Cardiac muscle cell (in vitro differentiated cells and primary cell): ENCODE measurements around the gene LCN6. TPM values are rescaled to one million over a fixed set of nuclear protein-coding genes. Genes with fewer than 3 reads are reported as not detected.

Source experiments
- DNase-seq, 2 donors: peaks; one replicate each; pipeline versions ENCODE4 v3.0.0 to v3.0.0-alpha.2; 2010 to 2017; ENCODE audit warnings: low read depth in 1 of 2, low spot score in 1 of 2
- H3K27ac ChIP-seq: fragments of 200-600 bp; sonication (generic); 2 replicates; pipeline ENCODE4 v1.5.1; 2016
- H3K27me3 ChIP-seq: fragments of 200-600 bp; sonication (generic); 2 replicates; pipeline ENCODE4 v1.6.0; 2016; ENCODE audit warnings: control low read depth
- H3K36me3 ChIP-seq: fragments of 200-600 bp; sonication (generic); 2 replicates; pipeline ENCODE4 v1.5.1; 2016; ENCODE audit warnings: control low read depth
- H3K4me1 ChIP-seq: fragments of 200-600 bp; sonication (generic); 2 replicates; pipeline ENCODE4 v1.8.1; 2017; ENCODE audit warnings: low read depth, mild to moderate bottlenecking, mixed run types
- H3K4me3 ChIP-seq: fragments of 200-600 bp; sonication (generic); 2 replicates; pipeline ENCODE4 v1.5.1; 2016; ENCODE audit warnings: mild to moderate bottlenecking
- H3K9me3 ChIP-seq: fragments of 200-600 bp; sonication (generic); 2 replicates; pipeline ENCODE4 v1.5.1; 2017; ENCODE audit warnings: low read depth, mild to moderate bottlenecking, control low read depth
- CTCF ChIP-seq: IDR thresholded peaks from 2 replicates; pipeline ENCODE4 v1.5.1; 2012; ENCODE audit warnings: low read depth, mild to moderate bottlenecking, low read length
- polyA plus RNA-seq: library from polyadenylated mRNA; unstranded; fragments of >200 nt; fragmentation: Nextera tagmentation; extraction: Ambion mirVana; gene quantifications from 2 replicates; pipeline ENCODE4 v1.2.1, GENCODE V29; 2016
- total RNA-seq: library from RNA; depleted of rRNA; stranded (reverse); fragments of >200 nt; gene quantifications from 2 replicates; pipeline ENCODE4 v1.2.3, GENCODE V29; 2016

Gene LCN6
- total and polyA plus RNA-seq, 2 experiments from 2014 or later: not detected

GRCh38 chr9:136732444-136733178, 15.7 kb downstream of the LCN6 start:
- no peaks in the 10 kb centered on the region for H3K9me3 ChIP-seq
- no peaks in the 10 kb centered on the region for H3K36me3 ChIP-seq
- no peak for DNase-seq
- no peak for TF ChIP-seq CTCF
- no peaks in the 10 kb centered on the region for H3K27me3 ChIP-seq
- H3K4me1 ChIP-seq: peaks cover 4% of the 10 kb centered on the region
- H3K4me3 ChIP-seq: no peak overlapping the region
- H3K27ac ChIP-seq: no peak overlapping the region

- Histone ChIP-seq H3K4me1 (peaks cover 13% of the 10 kb centered on the region), H3K9me3 (no peaks in the 10 kb centered on the region), H3K4me3 (no peak overlapping the region), H3K36me3 (peaks cover 12% of the 10 kb centered on the region), H3K27me3 (no peaks in the 10 kb centered on the region), H3K27ac (no peak overlapping the region)
- DNase-seq: no peak
- TF ChIP-seq CTCF: no peak
Observed at GRCh38 chr9:136729926-136730325, 18.4 kb downstream of the LCN6 start.

- no peak for DNase-seq
- H3K9me3 ChIP-seq: no peaks in the 10 kb centered on the region
- H3K27me3 ChIP-seq: no peaks in the 10 kb centered on the region
- no peak overlapping the region for H3K27ac ChIP-seq
- peak overlapping the region; percentile 92 for H3K4me3 ChIP-seq
- H3K36me3 ChIP-seq: peaks cover 19% of the 10 kb centered on the region
- no peak for TF ChIP-seq CTCF
- peaks cover 13% of the 10 kb centered on the region for H3K4me1 ChIP-seq
Observed at GRCh38 chr9:136729144-136729543, 19.2 kb downstream of the LCN6 start.

GRCh38 chr9:136728548-136729123, 19.7 kb downstream of the LCN6 start:
- H3K4me3 ChIP-seq: peak overlapping the region; percentile 92
- no peaks in the 10 kb centered on the region for H3K27me3 ChIP-seq
- peak; percentile 58 to 59 for DNase-seq
- peaks cover 24% of the 10 kb centered on the region for H3K36me3 ChIP-seq
- H3K4me1 ChIP-seq: peaks cover 13% of the 10 kb centered on the region
- no peak for TF ChIP-seq CTCF
- H3K9me3 ChIP-seq: no peaks in the 10 kb centered on the region
- no peak overlapping the region for H3K27ac ChIP-seq

- Histone ChIP-seq H3K27ac (peak overlapping the region; percentile 32), H3K9me3 (no peaks in the 10 kb centered on the region), H3K4me1 (peaks cover 13% of the 10 kb centered on the region), H3K27me3 (no peaks in the 10 kb centered on the region), H3K36me3 (peaks cover 29% of the 10 kb centered on the region), H3K4me3 (peak overlapping the region; percentile 92)
- DNase-seq: peak; percentile 89 to 93
- peak; percentile 74 for TF ChIP-seq CTCF
Observed at GRCh38 chr9:136728080-136728547, 20.2 kb downstream of the LCN6 start.
